Fibroblast of the aortic adventitia (primary cell): ENCODE measurements around the gene ITGA8. TPM values are rescaled to one million over a fixed set of nuclear protein-coding genes. Genes with fewer than 3 reads are reported as not detected.

ENCODE experiments used
- DNase-seq: peaks from one replicate; pipeline ENCODE4 v3.0.0-alpha.2; 2010; ENCODE audit warnings: low read depth
- H3K4me3 ChIP-seq: 2 replicates; pipeline ENCODE4 v1.5.1; 2011; ENCODE audit warnings: low read depth, mild to moderate bottlenecking, control low read depth, low read length, moderate library complexity
- CTCF ChIP-seq: IDR thresholded peaks from 2 replicates; pipeline ENCODE4 v1.5.1; 2011; ENCODE audit warnings: mild to moderate bottlenecking, low read length, control low read depth, inconsistent platforms; ENCODE audit not compliant: insufficient read depth
- total RNA-seq: library from RNA; depleted of rRNA; stranded (reverse); fragments of >200 nt; gene quantifications from 2 replicates; pipeline ENCODE4 v1.2.3, GENCODE V29; 2012; ENCODE audit warnings: low replicate concordance

The ITGA8 gene
- total RNA-seq, 1 donor, result 38.5 TPM

GRCh38 chr10:15521328-15521903, 198.3 kb downstream of the ITGA8 start:
- TF ChIP-seq CTCF, result no peak
- DNase-seq, result no peak
- H3K4me3 ChIP-seq, result no peak overlapping the region

- H3K4me3 ChIP-seq, result no peak overlapping the region
- no peak for TF ChIP-seq CTCF
- DNase-seq, result peak; percentile 30
Measured at GRCh38 chr10:15518250-15518649, 201.5 kb downstream of the ITGA8 start.

- no peak for DNase-seq
- H3K4me3 ChIP-seq, result no peak overlapping the region
- TF ChIP-seq CTCF, result no peak
Measured at GRCh38 chr10:15516256-15517085, 203.3 kb downstream of the ITGA8 start.

GRCh38 chr10:15515202-15515601, 204.5 kb downstream of the ITGA8 start:
- TF ChIP-seq CTCF, result no peak
- H3K4me3 ChIP-seq, result no peak overlapping the region
- DNase-seq, result no peak

- no peak overlapping the region for H3K4me3 ChIP-seq
- TF ChIP-seq CTCF, result no peak
Measured at GRCh38 chr10:15510963-15511362, 208.8 kb downstream of the ITGA8 start.

GRCh38 chr10:15505329-15505728, 214.4 kb downstream of the ITGA8 start:
- no peak overlapping the region for H3K4me3 ChIP-seq
- DNase-seq, result no peak
- no peak for TF ChIP-seq CTCF

More at GRCh38 chr10:15510963-15511362, 208.8 kb downstream of the ITGA8 start:
- DNase-seq, result no peak
